Skeletal muscle cell (primary cell): ENCODE measurements around the gene FDX1.
"Not testable (repeated sequence)": the region's sequence is repeated elsewhere in the genome, so short reads cannot be mapped to it uniquely, and the experiment has no call there.

Experiments
- DNase-seq: peaks from one replicate; pipeline ENCODE4 v3.0.0-alpha.2; 2010; ENCODE audit warnings: low read depth
- H3K4me3 ChIP-seq: 2 replicates; pipeline ENCODE4 v1.5.1; 2011; ENCODE audit warnings: low read depth, mild to moderate bottlenecking, control low read depth, low read length, moderate library complexity

FDX1 gene, protein sequence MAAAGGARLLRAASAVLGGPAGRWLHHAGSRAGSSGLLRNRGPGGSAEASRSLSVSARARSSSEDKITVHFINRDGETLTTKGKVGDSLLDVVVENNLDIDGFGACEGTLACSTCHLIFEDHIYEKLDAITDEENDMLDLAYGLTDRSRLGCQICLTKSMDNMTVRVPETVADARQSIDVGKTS

DNA sequence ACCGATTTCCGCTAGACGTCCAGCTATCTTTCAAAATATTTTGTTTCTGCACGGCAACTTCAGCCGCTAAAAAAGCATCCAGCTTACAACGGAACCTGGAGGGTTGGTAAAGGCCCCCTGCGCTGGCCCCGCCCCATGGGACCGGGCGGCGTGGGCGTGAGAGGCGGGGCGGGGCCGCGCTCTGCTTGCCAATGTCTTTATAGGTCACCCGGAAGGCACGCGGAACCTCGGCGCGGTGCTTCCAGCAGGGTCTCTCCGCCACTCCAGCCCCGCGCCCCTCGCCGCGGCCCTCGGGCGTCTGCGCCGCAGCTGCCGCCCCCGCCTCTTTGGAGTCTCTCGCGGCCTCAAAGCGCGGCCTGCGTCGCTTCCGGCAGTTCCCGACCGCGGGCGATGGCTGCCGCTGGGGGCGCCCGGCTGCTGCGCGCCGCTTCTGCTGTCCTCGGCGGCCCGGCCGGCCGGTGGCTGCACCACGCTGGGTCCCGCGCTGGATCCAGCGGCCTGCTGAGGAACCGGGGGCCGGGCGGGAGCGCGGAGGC, at the start of gene FDX1:
FDX1 (plus strand) TSS at position 218 of the 536 bp plus-strand sequence; CDS start at position 391, 173 bp downstream.
- peak within 1 kb of the TSS; percentile 97 for H3K4me3 ChIP-seq
- peak; percentile 60 for DNase-seq

DNA sequence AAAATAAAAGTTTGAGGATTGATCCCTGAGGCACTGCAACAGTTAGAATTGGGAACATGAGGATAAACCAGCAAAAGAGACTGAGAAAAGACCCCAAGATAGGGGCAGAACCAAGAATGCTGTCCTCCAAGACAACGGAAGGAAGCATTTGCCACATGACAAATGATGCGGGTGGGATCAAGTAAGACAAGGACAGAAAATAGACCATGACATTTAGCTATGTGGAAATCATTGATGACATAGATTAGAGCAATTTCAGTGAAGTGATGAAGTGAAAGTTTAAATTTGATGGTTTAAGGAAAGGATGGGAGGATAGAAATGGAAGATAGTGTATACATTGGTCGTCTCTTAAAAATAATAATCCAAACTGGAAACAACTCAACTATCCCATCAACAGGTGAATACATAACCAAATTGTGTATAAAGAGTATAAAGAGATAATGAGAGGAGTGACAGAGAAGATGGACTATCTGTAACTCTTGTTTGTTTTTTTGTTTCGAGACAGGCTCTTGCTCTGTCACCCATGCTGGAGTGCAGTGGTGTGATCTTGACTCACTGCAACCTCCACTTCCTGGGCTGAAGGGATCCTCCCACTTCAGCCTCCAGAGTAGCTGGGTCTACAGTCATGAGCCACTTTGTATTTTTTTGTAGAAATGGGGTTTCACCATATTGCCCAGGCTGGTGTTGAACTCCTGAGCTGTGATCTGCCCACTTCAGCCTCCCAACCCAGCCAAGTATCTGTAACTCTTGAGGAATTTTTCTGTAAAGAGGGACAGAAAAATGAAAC, 48.7 kb upstream of the FDX1 start:
- H3K4me3 ChIP-seq, result no peak overlapping the region
- no peak for DNase-seq

DNA sequence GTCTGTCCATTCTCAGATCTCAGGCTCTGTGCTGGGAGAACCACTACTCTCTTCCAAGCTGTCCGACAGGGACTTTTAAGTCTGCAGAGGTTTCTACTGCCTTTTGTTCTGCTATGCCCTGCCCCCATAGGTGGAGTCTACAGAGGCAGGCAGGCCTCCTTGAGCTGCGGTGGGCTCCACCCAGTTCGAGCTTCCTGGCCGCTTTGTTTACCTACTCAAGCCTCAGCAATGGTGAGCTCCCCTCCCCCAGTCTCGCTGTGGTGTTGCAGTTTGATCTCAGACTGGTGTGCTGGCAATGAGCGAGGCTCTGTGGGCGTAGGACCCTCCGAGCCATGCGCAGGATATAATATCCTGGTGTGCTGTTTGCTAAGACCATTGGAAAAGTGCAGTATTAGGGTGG, 41.5 kb upstream of the FDX1 start:
- not testable (repeated sequence) for H3K4me3 ChIP-seq, DNase-seq

DNA sequence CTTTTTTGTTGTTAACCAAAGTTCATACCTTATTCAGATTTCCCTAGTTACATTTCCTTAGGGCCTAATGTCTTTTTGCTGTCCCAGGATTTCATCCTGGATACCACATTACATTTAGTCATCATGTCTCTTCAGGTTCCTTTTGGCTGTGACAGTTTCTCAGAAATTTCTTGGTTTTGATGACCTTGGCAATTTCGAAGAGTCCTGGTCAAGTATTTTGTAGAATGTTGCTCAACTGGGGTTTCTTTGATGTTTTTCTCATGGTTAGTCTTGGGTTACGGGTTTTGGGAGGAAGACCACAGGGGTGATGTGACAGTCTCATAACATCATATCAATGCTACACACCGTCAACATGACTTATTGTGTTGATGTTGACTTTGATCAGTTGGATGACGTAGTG, 39.8 kb upstream of the FDX1 start:
- H3K4me3 ChIP-seq, result no peak overlapping the region
- no peak for DNase-seq

DNA sequence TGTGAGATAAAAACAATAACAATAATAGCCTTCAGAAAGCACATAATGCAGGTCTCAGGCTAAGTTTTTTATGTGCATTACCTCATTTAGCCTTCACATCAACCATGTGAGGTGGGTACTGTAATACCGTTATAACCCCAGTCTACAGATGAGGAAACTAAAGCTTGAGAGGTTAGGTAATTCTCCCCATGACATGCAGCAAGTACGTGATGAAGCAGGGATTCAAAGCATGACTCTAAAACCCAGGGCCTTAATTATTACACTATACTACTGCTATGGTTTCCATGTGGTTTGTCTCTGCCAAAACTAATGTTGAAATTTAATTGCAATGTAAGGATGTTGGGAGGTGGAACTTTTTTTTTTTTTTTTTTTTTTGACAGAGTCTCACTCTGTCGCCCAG, 37.7 kb upstream of the FDX1 start:
- H3K4me3 ChIP-seq, result no peak overlapping the region
- no peak for DNase-seq

DNA sequence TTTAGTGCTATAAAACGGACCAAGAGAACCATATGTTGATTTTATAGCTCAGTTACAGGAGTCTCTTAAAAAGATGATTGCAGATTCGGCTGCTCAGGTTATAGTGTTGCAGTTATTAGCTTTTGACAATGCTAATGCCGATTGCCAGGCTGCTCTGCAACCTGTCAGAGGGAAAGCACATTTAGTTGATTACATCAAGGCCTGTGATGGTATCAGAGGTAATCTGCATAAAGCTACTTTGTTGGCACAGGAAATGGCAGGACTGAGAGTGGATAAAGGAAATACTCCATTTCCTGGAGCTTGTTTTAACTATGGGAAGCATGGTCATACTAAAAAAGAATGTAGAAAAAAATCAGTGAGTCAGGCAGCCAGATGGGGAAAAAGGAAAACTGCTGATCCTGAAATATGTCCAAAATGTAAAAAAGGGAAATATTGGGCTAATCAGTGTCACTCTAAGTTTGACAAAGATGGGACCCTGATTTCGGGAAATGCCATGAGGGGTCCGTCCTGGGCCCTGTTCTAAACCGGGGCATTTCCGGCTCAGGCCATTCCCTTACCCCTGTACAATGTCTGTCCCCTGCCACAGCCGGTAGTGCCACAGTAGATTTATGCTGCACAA, 32.0 kb upstream of the FDX1 start:
- not testable (repeated sequence) for DNase-seq, H3K4me3 ChIP-seq

DNA sequence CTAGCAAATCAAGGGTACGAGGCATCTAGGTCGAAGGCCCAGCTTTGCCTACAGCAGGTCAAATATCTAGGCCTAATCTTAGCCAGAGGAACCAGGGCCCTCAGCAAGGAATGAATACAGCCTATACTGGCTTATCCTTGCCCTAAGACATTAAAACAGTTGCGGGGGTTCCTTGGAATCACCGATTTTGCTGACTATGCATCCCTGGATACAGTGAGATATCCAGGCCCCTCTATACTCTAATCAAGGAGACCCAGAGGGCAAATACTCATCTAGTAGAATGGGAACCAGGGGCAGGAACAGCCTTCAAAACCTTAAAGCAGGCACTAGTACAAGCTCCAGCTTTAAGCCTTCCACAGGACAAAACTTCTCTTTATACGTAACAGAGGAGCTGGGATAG, 26.2 kb upstream of the FDX1 start:
- not testable (repeated sequence) for DNase-seq, H3K4me3 ChIP-seq

DNA sequence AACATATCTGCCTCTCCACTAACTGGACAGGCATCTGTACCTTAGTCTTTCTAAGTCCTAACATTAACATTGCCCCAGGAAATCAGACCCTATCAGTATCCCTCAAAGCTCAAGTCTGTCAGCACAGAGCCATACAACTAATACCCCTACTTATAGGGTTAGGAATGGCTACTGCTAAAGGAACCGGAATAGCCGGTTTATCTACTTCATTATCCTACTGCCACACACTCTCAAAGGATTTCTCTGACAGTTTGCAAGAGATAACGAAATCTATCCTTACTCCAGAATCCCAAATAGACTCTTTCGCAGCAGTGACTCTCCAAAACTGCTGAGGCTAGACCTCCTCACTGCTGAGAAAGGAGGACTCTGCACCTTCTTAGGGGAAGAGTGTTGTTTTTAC, 24.1 kb upstream of the FDX1 start:
- DNase-seq, H3K4me3 ChIP-seq: not testable (repeated sequence)

DNA sequence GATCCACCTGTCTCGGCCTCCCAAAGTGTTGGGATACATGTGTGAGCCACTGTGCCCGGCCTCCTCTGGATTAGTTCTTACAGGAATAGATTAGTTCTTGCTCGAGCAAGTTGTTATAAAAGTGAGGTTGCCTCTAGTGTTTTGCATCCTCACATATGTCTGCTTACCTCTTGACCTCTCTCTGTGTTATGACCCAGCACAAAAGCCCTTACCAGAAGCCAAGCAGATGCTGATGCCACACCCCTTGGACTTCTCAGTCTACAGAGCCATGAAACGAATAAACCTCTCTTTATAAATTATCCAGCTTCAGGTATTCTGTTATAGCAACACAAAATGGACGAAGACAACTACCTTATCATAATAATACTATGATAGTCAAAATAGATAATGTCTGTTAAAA, 22.4 kb upstream of the FDX1 start:
- no peak for DNase-seq

DNA sequence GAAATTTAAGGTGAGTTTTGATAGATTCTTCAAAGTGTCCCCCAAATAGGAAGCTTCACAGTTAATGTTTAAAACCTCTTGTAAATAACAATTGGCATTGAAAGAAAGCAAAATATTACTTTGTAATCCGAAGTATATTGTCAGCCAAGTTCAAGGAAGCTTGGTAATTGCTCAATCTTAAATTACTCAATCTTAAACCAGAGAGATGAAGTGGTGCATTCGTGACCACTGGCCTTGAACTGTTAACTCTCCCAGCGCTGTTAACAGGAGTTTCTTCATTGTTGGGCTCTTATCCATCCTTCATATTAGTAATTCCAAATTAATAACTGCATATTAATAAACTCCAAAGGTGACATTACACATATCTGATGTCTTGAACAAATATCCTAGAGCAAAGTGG, 20.6 kb upstream of the FDX1 start:
- H3K4me3 ChIP-seq, result no peak overlapping the region
- DNase-seq, result no peak

More for the DNA sequence above, 22.4 kb upstream of the FDX1 start:
- H3K4me3 ChIP-seq, result no peak overlapping the region

DNA sequence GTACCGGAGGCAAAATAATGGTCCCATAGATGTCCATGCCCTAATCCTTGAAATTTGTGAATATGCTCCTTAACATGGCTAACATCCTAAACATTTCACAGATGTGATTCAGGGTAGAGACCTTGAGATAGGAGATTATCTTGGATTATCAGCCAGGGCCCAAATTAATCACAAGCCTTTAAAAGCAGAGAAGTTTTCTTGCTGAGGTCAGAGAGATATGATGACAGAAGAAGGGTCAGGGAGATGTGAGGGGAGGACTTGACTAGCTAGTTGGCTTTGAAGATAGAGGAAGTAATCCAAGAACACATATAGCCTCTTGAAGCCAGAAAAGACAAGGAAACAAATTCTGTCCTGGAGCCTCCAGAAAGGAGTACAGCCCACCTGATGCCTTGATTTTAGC, 19.1 kb upstream of the FDX1 start:
- DNase-seq, result no peak

DNA sequence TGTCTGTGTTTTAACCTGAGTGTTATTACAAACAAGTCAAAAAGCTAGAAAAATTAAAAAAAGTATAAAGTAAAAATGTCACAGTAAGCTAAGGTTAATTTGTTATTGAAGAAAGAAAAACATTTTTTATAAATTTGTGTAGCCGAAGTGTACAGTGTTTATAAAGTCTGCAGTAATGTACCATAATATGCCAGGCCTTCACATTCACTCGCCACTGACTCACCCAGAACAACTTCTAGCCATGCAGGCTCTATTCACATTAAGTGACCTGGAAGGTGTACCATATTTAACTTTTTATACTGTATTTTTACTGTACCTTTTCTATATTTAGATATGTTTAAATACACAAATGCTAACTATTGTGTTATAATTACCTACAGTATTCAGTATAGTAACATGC, 14.7 kb upstream of the FDX1 start:
- no peak for DNase-seq
- no peak overlapping the region for H3K4me3 ChIP-seq

More for the DNA sequence above, 19.1 kb upstream of the FDX1 start:
- no peak overlapping the region for H3K4me3 ChIP-seq

DNA sequence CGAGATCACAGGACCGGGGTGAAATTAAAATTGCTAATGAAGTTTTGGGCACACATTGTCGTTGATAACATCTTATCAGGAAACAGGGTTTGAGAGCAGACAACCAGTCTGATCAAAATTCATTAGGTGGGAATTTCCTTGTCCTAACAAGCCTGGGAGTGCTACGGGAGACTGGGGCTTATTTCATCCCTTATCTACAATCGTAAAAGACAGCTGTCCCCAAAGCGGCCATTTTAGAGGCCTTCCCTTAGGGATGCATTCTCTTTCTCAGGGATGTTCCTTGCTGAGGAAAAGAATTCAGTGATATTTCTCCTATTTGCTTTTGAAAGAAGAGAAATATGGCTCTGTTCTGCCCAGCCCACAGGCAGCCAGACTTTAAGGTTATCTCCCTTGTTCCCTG, 8.1 kb upstream of the FDX1 start:
- H3K4me3 ChIP-seq, DNase-seq: not testable (repeated sequence)

DNA sequence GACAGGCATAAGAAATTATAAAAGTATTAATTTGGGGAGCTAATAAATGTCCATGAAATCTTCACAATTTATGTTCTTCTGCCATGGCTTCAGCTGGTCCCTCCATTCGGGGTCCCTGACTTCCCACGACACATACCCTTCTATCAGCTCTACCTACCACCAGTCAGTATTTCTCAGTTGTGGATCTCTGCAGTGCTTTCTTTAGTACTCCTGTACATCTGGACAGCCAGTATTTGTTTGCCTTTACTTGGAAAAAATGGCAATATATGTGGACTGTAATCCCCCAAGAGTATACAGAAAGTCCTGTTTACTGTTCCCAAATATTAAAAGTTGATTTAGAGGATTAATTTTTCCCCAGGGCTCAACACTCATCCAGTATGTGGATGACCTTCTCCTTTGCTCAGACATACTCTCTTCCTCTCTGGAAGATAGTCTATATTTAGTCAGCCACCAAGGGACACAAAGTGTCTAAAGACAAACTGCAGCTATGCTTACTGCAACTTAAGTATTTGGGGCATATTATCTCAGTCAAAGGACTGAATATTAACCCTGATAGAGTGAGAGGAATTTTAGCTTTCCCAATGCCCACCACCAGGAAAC, 7.3 kb upstream of the FDX1 start:
- DNase-seq, result no peak
- no peak overlapping the region for H3K4me3 ChIP-seq

DNA sequence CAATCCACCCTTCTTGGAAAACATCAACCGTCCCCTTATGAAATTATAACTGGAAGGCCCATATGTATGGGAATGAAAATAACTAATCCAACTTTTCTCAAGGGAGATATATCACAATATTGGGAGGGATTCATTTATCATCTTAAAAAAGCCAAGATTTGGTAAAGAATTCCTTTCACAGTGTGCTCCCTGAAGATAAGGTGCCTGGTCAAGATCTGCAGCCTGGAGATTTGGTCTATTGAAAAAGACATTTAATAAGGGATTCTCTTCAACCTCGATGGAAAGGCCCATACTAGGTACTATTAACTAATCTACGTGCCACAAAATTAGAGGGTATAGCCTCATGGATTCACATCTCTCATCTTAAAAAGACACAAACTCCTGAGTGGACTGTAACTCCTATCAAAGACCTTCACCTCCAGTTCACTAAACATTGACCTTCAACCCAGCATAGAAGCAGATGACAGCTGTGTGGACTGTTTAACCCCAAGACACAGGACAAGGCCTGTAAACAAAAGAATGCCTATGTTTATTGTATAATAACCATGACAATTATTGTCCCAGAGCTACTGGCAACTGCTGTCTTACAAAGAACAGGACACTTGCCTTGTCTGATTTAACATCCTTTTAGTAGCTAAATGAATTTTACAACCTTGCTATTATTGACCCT, 4.8 kb upstream of the FDX1 start:
- DNase-seq, result no peak
- no peak overlapping the region for H3K4me3 ChIP-seq

DNA sequence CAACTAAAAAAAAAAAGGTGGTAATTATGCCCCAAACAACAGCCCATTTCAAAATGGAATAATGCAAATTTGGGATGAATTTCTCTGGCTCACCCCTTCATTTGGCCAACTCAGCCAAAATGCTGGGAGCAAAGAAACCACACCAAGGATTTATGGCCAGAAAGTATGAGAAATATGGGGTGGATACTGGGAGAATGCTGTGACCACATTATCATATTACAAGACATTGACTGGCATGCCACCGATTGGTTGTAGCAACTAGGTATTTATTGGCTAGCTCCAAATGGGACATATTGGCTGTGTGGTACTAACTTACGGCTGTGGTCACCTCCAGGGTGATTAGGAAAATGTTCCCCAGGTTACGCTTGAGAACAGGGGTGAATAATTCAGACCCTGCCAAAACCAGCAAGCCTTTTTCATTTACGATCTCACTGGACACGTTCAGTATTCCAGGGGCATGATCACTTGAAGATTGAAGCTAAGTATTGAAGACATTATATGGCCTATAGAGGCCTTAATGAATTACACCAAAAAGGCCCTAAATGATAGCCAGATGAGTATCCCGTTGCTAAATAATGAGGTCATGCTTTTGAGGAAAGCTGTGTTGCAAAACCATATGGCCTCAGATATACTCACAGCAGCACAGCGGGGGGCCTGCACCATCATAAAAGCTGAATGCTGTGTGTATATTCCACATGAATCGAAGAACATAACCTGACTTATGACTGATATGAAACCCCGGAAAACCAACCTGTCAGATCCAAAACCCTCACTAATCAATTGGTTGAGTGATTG, 3.8 kb upstream of the FDX1 start:
- peak; percentile 78 for DNase-seq
- H3K4me3 ChIP-seq, result no peak overlapping the region

DNA sequence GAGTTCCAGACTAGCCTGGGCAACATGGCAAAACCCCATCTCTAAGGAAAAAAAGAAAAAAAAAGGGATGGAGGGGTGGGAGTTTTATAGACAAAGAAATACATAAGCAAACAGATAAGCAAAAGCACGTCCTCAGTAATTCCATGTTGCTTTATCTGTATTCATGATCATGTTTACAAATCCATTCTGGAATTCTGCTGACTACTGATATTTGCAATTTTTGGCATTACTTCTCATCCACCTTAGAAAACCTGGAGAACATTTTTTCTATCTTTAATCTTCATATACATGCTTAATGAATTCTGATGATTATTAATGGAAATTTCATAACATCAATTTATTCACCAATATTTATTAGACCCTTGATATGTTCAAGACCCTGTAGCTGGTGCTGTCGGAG, 1.7 kb upstream of the FDX1 start:
- DNase-seq, result no peak
- no peak overlapping the region for H3K4me3 ChIP-seq

DNA sequence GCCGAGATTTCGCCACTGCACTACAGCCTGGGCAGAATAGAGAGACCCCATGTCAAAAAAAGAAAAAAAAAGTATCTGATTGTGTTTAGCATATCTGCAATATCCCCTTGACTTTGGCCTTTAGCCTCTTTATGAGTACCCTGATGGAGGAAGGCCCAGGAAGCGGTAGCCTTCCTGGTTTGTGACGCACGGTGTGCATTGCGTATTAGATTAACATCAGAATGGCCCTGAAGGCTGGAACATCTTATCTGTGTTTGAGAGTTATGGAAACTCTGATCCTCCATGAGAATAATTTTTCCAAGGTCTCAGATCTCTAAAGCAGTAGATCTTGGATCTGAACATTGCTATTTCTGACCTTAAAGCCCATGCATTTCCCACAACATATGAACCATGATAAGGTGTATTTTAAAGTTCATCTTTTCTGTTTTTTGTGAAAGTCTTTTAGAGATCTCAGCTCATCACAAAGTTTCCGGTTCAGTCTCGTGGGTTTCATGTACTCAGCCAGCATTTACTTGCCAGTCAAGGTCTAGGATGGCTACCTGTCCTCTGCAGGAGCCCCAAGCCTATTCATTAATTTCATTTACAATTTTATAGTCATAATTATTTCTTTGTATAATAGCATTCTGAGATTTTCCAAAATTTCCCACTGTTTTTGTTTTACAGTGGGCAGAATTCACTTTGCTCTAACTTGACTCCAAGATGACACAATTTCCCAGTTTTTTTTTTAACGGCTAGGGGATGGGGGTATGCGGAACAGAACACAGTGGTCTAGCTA, 605 bp upstream of the FDX1 start:
- no peak for DNase-seq
- peak overlapping the region; percentile 97 for H3K4me3 ChIP-seq
